PC-3 (cell line): ENCODE measurements around the gene PSRC1.

Source experiments
- CTCF ChIP-seq: fragments of 300-600 bp; sonication (generic); conservative IDR thresholded peaks from 2 replicates; pipeline ENCODE4 v1.5.1; 2017; ENCODE audit warnings: antibody characterized with exemption, low read depth, mild to moderate bottlenecking, low read length
- EZH2 ChIP-seq: fragments of 300-600 bp; sonication (generic); IDR thresholded peaks from one replicate; pipeline ENCODE4 v1.6.1; 2017; ENCODE audit warnings: antibody characterized with exemption, mild to moderate bottlenecking, low read length; ENCODE audit not compliant: unreplicated experiment
- EZH2phosphoT487 ChIP-seq: fragments of 300-600 bp; sonication (generic); IDR thresholded peaks from 2 replicates; pipeline ENCODE4 v1.6.1; 2018; ENCODE audit warnings: mild to moderate bottlenecking, antibody characterized with exemption, low read length, borderline replicate concordance

- no peak for TF ChIP-seq CTCF
- TF ChIP-seq EZH2phosphoT487, result no peak
- TF ChIP-seq EZH2, result no peak
These were observed 18.9 kb upstream of the PSRC1 start for GRCh38 chr1:109301874-109302273.
